ENCODE results near the gene LTBP1. TPM values are rescaled to one million over a fixed set of nuclear protein-coding genes. Genes with fewer than 3 reads are reported as not detected.

LTBP1 gene
- total and polyA plus RNA-seq, 2 donors (not counting 1 experiment from before 2014, with no cell fraction given): 0.69 TPM; not detected in 1

- TF ChIP-seq EZH2 (IDR thresholded peaks at IDR 0.05; ENCODE audit: borderline replicate concordance, insufficient read depth, low read depth, low read length, poor library complexity, severe bottlenecking): no peak
- TF ChIP-seq, protein P1, sequence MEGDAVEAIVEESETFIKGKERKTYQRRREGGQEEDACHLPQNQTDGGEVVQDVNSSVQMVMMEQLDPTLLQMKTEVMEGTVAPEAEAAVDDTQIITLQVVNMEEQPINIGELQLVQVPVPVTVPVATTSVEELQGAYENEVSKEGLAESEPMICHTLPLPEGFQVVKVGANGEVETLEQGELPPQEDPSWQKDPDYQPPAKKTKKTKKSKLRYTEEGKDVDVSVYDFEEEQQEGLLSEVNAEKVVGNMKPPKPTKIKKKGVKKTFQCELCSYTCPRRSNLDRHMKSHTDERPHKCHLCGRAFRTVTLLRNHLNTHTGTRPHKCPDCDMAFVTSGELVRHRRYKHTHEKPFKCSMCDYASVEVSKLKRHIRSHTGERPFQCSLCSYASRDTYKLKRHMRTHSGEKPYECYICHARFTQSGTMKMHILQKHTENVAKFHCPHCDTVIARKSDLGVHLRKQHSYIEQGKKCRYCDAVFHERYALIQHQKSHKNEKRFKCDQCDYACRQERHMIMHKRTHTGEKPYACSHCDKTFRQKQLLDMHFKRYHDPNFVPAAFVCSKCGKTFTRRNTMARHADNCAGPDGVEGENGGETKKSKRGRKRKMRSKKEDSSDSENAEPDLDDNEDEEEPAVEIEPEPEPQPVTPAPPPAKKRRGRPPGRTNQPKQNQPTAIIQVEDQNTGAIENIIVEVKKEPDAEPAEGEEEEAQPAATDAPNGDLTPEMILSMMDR (IDR thresholded peaks at IDR 0.05): no peak
- H3K27me3 Mint-ChIP-seq: no peaks in the 10 kb centered on the region
- WGBS (ENCODE audit: insufficient coverage): no CpG with 5 or more reads among the region's 3 CpGs
- POLR2A ChIA-PET: no interaction called here
- CTCF ChIA-PET: no interaction called here
- H2AFZ ChIP-seq (ENCODE audit: insufficient read depth, low read depth, low read length, poor library complexity, severe bottlenecking): no peak overlapping the region
- no peaks in the 10 kb centered on the region for H3K9me3 Mint-ChIP-seq (ENCODE audit: insufficient read depth)
- H3K36me3 ChIP-seq (replicated peaks in 1 of 2; ENCODE audit: control extremely low read depth in 1 of 2, control insufficient read depth in 1 of 2, extremely low read depth in 1 of 2, insufficient read depth in 2 of 2, low read length in 1 of 2): no peaks in the 10 kb centered on the region
- DNase-seq: no peak
- no peaks in the 10 kb centered on the region for H3K27me3 ChIP-seq (replicated peaks in 1 of 4; ENCODE audit: control extremely low read depth in 1 of 4, control insufficient read depth in 3 of 4, insufficient read depth in 4 of 4, low read length in 3 of 4)
- no peak overlapping the region for H3K9ac ChIP-seq (ENCODE audit: low read length)
- no peak for ATAC-seq (ENCODE audit: low read depth)
- H3K4me3 ChIP-seq (ENCODE audit: control extremely low read depth in 1 of 5, extremely low read depth in 1 of 5, insufficient read depth in 1 of 5, low read depth in 2 of 5, low read length in 4 of 5): no peak overlapping the region
- no peaks in the 10 kb centered on the region for H4K20me1 ChIP-seq (ENCODE audit: control insufficient read depth, insufficient read depth, low read length, poor library complexity, severe bottlenecking)
- intact Hi-C loops (cut with micrococcal nuclease): no loop called here
- H3K4me1 ChIP-seq (ENCODE audit: control insufficient read depth in 2 of 2, insufficient read depth in 2 of 2, low read length in 2 of 2): no peaks in the 10 kb centered on the region
- H3K4me1 Mint-ChIP-seq: no peaks in the 10 kb centered on the region
- no peaks in the 10 kb centered on the region for H3K9me3 ChIP-seq (ENCODE audit: control extremely low read depth in 1 of 3, control insufficient read depth in 2 of 3, insufficient read depth in 1 of 3, low read length in 2 of 3)
- H3K27ac ChIP-seq (ENCODE audit: low read length in 2 of 2): no peak overlapping the region
- H3K27ac Mint-ChIP-seq: no peak overlapping the region
- H3K79me2 ChIP-seq (ENCODE audit: control insufficient read depth, insufficient read depth, low read length): no peaks in the 10 kb centered on the region
- no peak overlapping the region for H3K4me2 ChIP-seq (replicated peaks; ENCODE audit: low read depth, low read length, poor library complexity, severe bottlenecking)
- no peak overlapping the region for H3K4me3 Mint-ChIP-seq
These were observed 211.8 kb downstream of the LTBP1 start for GRCh38 chr2:33158482-33159003.

DNA sequence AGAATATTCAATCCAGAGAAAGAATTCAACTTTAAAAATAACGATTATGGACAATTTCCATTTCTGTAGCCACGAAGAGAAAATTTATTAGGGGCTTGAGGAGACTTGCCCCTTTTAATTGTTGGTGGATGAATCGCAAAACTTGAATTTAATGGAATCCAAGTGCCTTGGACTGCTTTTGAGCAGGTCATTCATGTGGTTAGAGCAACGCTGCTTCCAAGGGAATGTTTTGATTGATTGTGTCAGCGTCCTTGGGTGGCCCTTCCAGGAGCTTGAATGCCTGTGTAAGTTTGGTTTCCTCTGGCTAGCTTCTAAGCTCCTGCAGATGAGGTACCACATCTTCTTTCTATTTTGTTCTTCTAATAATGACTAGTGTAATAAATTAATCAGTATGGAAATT lies 213.4 kb downstream of the LTBP1 start:
- CTCF ChIA-PET: no interaction called here
- intact Hi-C loops (cut with micrococcal nuclease): no loop called here
- no peak for DNase-seq
- H3K9me3 ChIP-seq (ENCODE audit: control extremely low read depth in 1 of 3, control insufficient read depth in 2 of 3, insufficient read depth in 1 of 3, low read length in 2 of 3): no peaks in the 10 kb centered on the region
- 93% methylated on average over 5 of the region's 5 CpGs for WGBS (ENCODE audit: insufficient coverage)
- TF ChIP-seq EZH2 (IDR thresholded peaks at IDR 0.05; ENCODE audit: borderline replicate concordance, insufficient read depth, low read depth, low read length, poor library complexity, severe bottlenecking): no peak
- TF ChIP-seq, protein P1 (IDR thresholded peaks at IDR 0.05): no peak
- H3K27ac ChIP-seq (ENCODE audit: low read length in 2 of 2): no peak overlapping the region
- POLR2A ChIA-PET: no interaction called here
- Mint-ChIP-seq H3K27ac (no peak overlapping the region), H3K27me3 (no peaks in the 10 kb centered on the region), H3K9me3 (ENCODE audit: insufficient read depth) (no peaks in the 10 kb centered on the region), H3K4me3 (no peak overlapping the region), H3K4me1 (no peaks in the 10 kb centered on the region)
- H3K4me2 ChIP-seq (replicated peaks; ENCODE audit: low read depth, low read length, poor library complexity, severe bottlenecking): no peak overlapping the region
- no peak overlapping the region for H3K9ac ChIP-seq (ENCODE audit: low read length)
- no peaks in the 10 kb centered on the region for H3K79me2 ChIP-seq (ENCODE audit: control insufficient read depth, insufficient read depth, low read length)
- no peak overlapping the region for H3K4me3 ChIP-seq (ENCODE audit: control extremely low read depth in 1 of 5, extremely low read depth in 1 of 5, insufficient read depth in 1 of 5, low read depth in 2 of 5, low read length in 4 of 5)
- ATAC-seq (ENCODE audit: low read depth): no peak
- H3K27me3 ChIP-seq (replicated peaks in 1 of 4; ENCODE audit: control extremely low read depth in 1 of 4, control insufficient read depth in 3 of 4, insufficient read depth in 4 of 4, low read length in 3 of 4): no peaks in the 10 kb centered on the region
- no peaks in the 10 kb centered on the region for H3K36me3 ChIP-seq (replicated peaks in 1 of 2; ENCODE audit: control extremely low read depth in 1 of 2, control insufficient read depth in 1 of 2, extremely low read depth in 1 of 2, insufficient read depth in 2 of 2, low read length in 1 of 2)
- no peaks in the 10 kb centered on the region for H3K4me1 ChIP-seq (ENCODE audit: control insufficient read depth in 2 of 2, insufficient read depth in 2 of 2, low read length in 2 of 2)
- H2AFZ ChIP-seq (ENCODE audit: insufficient read depth, low read depth, low read length, poor library complexity, severe bottlenecking): no peak overlapping the region
- H4K20me1 ChIP-seq (ENCODE audit: control insufficient read depth, insufficient read depth, low read length, poor library complexity, severe bottlenecking): no peaks in the 10 kb centered on the region
